ENCODE data around the gene ADD2.

GRCh38 chr2:70711191-70711590, 56.8 kb downstream of the ADD2 start:
- TF ChIP-seq SP1 (IDR thresholded peaks at IDR 0.05), result no peak
- TF ChIP-seq MAX (IDR thresholded peaks at IDR 0.05), result no peak
- TF ChIP-seq ZBTB33 (IDR thresholded peaks at IDR 0.05), result no peak
- TF ChIP-seq HNF4A (conservative IDR thresholded peaks at IDR 0.05), result no peak
- TF ChIP-seq RAD21 (IDR thresholded peaks at IDR 0.05), result no peak
- no peak for TF ChIP-seq CTCF (IDR thresholded peaks at IDR 0.05; ENCODE audit: low read depth, low read length, missing input control)
- TF ChIP-seq FOXA1 (IDR thresholded peaks at IDR 0.05), result no peak
- no peak for TF ChIP-seq ATF3 (IDR thresholded peaks at IDR 0.05)
- TF ChIP-seq EGR1 (IDR thresholded peaks at IDR 0.05; ENCODE audit: low read depth in 2 of 2), result no peak
- no peak for TF ChIP-seq GABPA (IDR thresholded peaks at IDR 0.05 in 1 of 2, conservative IDR thresholded peaks at IDR 0.05 in 1 of 2)
- no peak for TF ChIP-seq JUND (IDR thresholded peaks at IDR 0.05)

All from liver (tissue), 3 donors.